ENCODE data around the gene GOSR2.
"Not testable (repeated sequence)": the region's sequence is repeated elsewhere in the genome, so short reads cannot be mapped to it uniquely, and the experiment has no call there.

The GOSR2 gene

DNA sequence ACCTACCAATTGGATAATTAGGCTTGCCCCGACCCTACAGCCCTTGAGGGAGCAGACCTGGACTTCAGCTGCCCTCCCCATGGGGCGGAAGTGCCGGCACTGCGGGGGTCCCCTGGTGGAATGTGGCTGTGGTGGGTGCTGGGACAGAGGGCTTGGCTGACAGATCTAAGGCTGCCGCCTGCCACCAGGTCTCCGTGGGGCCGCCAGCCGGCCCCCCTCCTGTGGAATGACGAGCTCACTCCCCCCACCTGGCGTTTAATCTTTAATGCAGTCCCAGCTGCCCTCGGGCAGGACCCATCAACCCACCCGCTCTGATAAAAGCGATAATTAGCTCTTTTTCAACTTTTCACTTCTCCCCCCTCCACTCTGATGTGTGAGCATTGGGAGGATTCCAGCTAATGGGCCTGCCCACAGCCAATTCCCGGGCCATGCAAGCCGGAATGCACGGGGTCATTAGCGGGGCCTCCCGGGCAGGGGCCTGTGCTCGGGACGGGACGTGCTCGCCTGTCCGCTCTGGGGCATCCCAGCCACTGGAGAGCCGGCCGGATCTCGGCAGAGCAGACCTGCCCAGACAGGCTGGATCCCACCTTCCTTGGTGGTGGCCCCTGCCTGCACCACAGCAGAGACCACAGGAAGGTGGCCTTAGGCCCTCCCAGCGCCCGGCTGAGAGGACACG is 28.3 kb upstream of the GOSR2 start:
- no peak for DNase-seq

GRCh38 chr17:46895171-46895570 is 27.8 kb upstream of the GOSR2 start:
- DNase-seq: no peak

DNA sequence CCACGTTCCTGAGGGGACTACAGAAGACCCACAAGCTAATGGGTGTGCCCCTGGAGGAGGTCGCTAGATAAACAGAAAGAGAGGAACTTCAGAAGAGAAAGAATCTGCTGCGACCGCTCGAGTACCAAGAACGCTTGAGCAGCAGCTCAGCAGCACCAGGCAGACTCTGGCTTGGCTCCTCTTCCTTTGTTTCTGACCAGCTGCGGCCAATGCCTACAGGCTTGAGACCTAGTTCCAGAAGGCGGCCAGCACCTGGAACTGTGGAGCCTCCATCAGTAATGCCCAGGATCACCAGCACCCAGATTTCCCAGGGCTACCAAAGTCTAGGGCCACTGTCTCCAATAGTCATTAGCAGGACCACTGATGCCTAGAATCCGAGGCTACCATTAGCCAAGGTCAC is 26.0 kb upstream of the GOSR2 start:
- DNase-seq: no peak

DNA sequence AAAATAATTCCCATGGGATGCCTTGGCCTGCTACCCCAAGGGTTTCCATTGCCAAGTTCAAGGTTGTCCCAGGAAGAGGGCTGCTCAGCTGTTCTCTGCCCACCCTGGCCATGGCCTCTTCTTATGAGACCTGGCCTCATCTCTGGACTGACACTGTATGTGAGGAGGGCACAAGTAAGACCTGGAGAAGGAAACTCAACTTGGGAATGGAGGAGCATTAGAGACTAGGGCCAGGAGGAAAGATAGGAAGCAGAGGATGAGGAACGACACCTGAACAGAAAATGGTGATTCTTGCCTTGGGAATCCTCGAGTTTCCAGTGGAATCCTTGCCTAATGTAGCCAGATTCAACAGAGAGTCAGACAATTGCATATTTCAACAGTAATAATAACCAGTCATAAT is 24.6 kb upstream of the GOSR2 start:
- DNase-seq: no peak

GRCh38 chr17:46898860-46899259 is 24.1 kb upstream of the GOSR2 start:
- no peak for DNase-seq

GRCh38 chr17:46901291-46901690 is 21.7 kb upstream of the GOSR2 start:
- no peak for DNase-seq

DNA sequence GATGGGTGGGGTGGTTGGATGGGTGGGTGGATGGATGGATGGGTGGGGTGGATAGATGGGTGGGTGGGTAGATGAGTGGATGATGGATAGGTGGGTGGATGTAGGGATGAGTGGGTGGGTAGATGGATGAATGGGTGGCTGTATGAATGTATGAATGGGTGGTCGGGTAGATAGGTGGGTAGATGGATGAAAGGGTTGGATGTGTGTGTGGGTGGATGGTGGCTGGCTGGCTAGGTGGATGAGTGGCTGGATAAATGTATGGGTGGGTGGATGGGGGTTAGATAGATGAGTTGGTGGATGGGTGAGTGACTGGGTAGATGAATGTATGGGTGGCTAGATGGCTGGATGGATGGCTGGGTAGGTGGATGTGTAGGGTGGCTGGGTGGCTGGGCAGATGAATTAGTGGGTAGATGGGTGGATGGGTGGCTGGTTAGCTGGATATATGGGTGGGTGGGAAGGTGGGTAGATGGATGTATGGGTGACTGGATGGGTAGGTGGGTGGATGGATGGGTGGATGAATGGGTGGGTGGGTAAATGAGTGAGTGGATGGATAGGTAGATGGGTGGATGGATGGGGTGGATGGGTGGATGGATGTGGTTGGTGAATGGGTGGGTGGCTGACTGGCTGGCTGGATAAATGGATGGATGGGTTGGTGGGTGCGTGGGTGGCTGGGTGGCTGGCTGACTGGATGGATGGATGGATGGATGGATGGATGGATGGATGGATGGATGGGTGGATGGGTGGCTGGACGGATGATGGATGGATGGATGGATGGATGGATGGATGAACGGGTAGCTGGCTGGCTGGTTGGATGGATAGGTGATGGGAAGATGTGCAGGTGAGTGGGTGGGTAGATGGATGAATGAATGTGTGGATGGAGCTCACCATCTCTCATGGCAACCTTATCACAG is 18.9 kb upstream of the GOSR2 start:
- no peak for DNase-seq

DNA sequence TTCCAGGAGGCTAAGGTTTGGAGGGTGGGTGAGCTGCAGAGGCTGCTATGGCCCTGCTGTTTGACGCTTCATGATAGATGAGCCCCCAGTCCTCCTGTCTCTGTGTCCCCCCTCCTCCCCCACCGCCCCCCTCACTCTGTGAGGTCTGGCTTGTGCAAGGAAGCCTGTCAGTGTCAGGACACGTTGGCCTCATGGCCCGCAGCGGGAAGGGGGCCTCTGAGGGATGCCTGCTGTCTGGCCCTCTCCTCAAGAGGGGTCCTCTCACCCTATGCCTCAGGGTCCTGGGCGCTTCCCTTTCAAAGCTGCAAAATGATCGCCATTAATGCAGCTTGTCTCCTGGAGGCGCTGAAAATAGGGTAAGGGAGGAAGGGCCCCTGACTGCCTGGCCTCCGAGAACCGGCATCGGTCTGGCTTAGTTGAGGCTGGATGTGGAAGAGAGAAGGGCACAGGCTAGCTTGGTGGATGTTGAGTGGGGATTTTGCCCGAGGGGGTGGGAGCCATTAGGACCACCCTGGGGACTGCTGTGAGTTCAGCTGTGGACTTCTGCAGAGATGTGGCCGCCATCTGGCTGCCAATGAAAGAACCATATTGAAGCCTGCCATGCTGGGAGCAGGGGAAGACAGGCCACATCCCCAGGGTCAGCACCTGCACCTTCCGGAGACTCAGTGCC is 14.8 kb upstream of the GOSR2 start:
- DNase-seq: no peak

GRCh38 chr17:46910179-46910927 is 12.6 kb upstream of the GOSR2 start:
- no peak for DNase-seq

DNA sequence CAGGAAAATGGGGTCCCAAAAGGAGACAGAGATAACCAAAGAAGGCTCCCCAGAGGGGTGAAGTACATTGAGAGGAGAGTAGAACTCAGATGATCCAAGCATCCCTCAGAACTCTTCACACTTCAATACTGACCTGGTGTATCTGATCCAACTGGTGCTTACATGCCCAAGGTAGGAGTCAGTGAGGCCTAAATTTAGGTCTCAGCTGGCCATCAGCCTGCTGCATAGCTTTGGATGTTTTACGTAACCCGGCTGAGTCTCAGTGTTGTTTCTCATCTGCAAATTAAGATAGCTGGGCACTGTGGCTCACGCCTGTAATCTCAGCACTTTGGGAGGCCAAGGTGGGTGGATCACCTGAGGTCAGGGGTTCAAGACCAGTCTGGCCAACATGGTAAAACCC is 11.6 kb upstream of the GOSR2 start:
- DNase-seq: no peak

DNA sequence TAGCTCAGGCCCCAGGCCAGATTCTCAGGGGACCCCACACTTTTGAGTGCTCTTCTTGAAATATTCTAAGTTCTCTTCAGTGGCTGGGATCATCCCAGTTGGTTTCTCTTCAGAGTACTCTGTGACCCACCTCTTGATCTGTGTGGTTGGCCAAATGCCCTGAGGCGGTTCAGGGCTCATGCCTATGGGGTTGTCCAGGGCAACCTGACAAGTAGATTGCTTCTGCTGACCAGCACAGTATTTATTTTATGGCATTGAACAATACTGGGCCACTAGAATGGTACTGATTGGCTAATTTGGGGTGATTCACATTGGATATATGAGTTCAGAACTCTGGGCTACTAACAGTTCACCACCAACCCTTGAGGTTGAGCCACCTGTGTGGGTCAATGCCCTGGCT is 7.4 kb upstream of the GOSR2 start:
- no peak for DNase-seq

DNA sequence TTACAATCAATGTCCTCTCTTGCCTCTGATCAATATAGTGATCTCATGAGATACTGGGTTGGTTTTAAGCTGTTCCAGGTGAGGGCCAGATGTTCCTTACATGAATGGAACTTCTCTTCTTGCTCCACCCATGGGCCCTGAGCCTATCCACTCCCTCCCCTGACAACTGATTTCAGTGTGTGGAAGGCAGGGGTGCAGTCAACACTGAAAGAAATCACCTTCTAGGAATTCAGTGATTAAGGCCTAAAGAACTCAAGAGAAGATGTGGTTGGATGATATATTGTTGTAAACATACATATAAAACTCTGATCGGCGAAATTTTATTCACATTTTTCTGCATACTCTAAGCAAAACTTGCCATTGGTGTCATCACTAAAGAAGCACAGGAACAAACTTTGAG is 6.7 kb upstream of the GOSR2 start:
- DNase-seq: no peak

- no peak for DNase-seq
Observed at GRCh38 chr17:46916623-46917022, 6.3 kb upstream of the GOSR2 start.

- no peak for DNase-seq
Observed at GRCh38 chr17:46917041-46917440, 5.9 kb upstream of the GOSR2 start.

DNA sequence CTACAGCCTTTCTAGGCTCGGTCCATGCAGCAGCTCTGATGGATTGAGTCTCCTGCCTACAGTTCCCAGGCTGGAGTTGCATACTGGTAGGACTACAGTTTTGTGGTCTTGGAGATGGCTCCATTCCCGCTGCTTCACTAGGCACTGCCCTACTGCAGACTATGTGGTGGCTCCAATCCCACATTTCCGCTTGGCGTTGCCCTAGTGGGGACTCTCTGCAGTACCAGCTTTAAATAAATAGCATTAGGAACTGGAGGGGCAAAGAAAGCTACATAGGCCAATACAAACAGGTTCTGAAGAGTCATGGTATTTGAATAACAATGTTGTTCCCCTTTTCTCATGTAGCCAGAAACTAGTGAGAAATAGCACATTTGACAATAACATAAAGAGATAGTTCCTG is 5.4 kb upstream of the GOSR2 start:
- DNase-seq: no peak

GRCh38 chr17:46921962-46922361 is 998 bp upstream of the GOSR2 start:
- not testable (repeated sequence) for DNase-seq

DNA sequence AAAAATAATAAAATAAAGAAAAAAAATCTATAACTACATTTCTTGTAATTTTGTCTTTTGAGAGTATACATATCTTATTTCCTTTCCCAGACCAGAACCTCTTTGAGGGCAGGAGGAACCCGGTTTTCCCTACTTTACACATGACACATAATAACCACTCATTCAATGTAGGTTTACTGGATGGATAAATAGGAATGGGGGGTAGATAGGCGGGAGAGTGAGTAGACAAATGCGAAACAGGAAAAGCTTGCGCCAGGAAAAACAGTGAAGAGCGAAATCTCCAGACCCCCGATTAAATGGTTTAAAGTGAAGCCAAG is 515 bp upstream of the GOSR2 start:
- DNase-seq: no peak

DNA sequence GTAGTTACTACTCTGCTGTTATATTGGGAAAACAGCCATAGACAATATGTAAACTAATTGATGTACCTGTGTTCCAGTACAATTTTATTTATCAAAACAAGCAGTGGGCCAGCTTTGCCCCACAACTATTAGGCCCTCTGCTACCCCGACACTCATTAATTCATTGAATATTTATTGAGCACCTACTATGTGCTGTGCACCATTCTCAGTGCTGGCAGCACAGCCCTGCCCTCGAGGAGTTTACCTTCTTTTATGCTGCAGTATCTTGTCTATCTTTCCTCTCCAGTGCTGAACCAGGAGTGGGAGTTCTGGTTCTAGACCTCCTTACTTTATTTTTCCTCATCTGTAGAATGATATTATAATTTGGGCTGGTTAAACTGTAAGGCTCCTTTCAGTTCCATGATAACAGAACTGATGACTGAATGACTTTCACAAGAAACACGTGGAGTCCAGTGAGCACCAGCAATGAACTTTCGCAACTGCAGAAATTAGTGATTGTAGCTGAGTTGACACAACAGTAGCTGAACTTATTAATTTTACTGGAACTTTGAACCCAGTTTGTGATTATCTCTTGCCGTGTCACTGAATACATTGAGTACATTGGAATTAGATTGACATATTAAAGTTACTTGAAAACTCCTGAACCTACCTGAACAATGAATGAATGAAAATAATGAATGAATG is 2.4 kb downstream of the GOSR2 start:
- peak; percentile 47 to 55 for DNase-seq

DNA sequence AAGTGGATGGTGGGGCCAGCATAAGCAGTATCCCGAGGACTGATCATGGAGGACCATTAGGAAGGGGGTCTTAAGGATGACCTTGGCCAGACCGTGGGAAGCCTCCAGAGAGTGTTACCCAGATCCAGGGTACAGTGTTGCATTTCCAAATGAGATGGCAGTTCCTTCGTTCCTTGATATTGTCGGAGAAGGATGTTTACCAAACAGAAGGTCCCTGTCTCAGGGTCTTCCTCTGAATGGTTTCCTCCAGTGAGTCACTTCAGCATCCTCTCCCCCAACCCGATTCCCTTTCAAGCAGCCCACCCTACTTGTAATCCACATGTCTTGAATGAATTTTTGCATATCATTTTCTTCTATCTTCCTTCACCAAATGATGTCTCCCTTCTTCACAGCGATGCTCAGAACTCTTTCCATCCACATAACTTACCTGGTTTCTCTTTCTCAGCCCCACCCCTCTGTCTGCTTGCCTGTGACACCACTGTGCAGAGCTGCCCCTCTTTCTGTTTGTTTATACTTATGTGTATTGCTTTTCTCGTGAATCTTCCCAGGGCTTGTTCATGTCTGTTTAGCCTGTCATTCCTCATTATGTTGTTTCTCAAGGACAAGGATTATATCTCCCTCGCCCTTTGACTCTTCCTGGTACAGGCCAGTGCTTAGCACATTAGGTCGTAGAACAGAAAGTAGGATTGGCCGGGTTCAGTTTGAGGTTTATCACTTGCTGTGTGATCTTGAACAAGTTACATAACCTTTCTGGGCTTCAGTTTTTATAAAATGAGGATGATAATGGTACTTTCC is 5.7 kb downstream of the GOSR2 start:
- no peak for DNase-seq

- no peak for DNase-seq
Observed at GRCh38 chr17:46929413-46929812, 6.5 kb downstream of the GOSR2 start.

DNA sequence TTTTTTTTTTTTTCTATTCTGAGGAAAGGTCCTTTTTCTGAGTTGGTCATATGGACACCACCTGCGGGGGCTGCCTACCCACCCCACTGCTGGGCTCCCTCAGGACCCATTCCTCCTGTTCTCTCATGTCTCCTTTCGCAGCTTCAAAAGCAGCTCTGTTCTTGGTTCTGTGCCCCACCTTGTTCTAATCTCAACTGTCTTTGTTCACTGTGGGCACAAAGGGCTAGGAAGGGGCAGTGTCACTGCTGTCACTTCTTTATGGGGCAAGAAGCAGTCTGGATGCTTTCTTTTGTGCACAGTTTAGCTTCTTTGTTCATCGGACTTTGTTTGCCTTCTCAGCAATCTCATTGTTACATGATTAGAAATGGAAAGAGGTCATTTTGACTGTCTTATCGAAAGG is 7.1 kb downstream of the GOSR2 start:
- no peak for DNase-seq

DNA sequence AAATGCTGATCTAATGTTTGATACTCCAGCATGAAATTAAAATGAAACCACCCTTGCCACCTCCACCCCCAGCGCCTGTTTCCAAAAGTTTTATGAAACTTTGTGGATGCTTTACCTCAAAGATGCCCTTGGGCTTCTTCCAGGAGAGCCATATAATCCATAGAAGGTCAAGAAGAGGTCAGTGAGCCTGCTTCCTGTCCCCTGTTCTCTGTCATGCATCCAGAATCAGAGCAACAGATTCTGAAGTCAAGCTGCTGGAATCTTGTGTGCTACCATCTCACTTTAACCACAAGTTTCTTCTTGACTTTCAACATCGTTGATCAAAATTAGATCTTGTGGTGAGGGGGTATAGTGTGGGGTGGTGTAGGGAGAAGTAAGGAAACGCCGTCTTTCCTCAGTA is 8.6 kb downstream of the GOSR2 start:
- no peak for DNase-seq
